HL-60 (cell line): Measurements from ENCODE around the gene LMBR1.

Experiments
- DNase-seq, 2 experiments: peaks; one replicate each; pipeline ENCODE4 v3.0.0-alpha.2; 2010 to 2020; ENCODE audit warnings: low read depth in 1 of 2, low spot score in 1 of 2
- H3K27ac ChIP-seq: fragments of 250-450 bp; sonication (Bioruptor Pico); replicated peaks from 2 replicates; pipeline ENCODE4 v1.5.1; 2020; ENCODE audit warnings: mild to moderate bottlenecking, moderate library complexity
- H3K27me3 ChIP-seq: fragments of 250-450 bp; sonication (Bioruptor Pico); 2 replicates; pipeline ENCODE4 v1.5.1; 2021; ENCODE audit warnings: mild to moderate bottlenecking, moderate library complexity; ENCODE audit not compliant: insufficient read depth, poor library complexity, severe bottlenecking
- H3K4me3 ChIP-seq: replicated peaks from 2 replicates; pipeline ENCODE4 v1.5.1; 2011; ENCODE audit warnings: mild to moderate bottlenecking, control low read depth, low read length; ENCODE audit not compliant: insufficient read depth
- GABPA ChIP-seq: IDR thresholded peaks from 2 replicates; pipeline ENCODE4 v1.6.1; 2012; ENCODE audit warnings: low read depth
- POLR2AphosphoS5 ChIP-seq: IDR thresholded peaks from 2 replicates; pipeline ENCODE4 v1.6.1; 2012; ENCODE audit warnings: low read depth
- SPI1 ChIP-seq: IDR thresholded peaks from 2 replicates; pipeline ENCODE4 v1.6.1; 2012; ENCODE audit warnings: low read depth, mild to moderate bottlenecking, borderline replicate concordance
- TF ChIP-seq, protein P1 (sequence below): IDR thresholded peaks from 2 replicates; pipeline ENCODE4 v1.6.1; 2012; ENCODE audit warnings: low read depth; ENCODE audit not compliant: insufficient replicate concordance
- TF ChIP-seq, protein P2 (sequence below): IDR thresholded peaks from one replicate; pipeline ENCODE4 v1.5.1; 2011; ENCODE audit warnings: low read length, control low read depth, inconsistent platforms; ENCODE audit not compliant: insufficient read depth

Gene LMBR1

DNA sequence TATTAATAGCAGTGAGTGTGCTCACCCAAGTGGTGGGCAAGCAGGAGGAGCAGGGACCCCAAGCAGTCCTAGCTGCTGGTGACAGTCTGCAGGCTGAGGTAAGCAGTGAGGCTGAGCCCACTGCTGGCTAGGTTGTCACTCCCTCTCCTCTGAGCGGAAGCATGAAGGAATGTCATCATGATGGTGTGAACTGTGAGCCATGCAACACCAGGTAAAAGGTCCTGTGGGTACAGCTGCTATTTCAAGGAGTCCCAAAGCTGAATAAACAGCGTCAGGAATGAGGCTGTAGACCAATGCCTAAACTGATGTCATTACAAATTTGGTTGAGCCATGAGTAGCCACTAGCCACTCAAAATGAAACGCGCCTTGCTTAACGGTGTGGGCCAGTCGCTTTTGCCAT lies 126.3 kb downstream of the LMBR1 start:
- no peak for TF ChIP-seq GABPA
- TF ChIP-seq, protein P1, sequence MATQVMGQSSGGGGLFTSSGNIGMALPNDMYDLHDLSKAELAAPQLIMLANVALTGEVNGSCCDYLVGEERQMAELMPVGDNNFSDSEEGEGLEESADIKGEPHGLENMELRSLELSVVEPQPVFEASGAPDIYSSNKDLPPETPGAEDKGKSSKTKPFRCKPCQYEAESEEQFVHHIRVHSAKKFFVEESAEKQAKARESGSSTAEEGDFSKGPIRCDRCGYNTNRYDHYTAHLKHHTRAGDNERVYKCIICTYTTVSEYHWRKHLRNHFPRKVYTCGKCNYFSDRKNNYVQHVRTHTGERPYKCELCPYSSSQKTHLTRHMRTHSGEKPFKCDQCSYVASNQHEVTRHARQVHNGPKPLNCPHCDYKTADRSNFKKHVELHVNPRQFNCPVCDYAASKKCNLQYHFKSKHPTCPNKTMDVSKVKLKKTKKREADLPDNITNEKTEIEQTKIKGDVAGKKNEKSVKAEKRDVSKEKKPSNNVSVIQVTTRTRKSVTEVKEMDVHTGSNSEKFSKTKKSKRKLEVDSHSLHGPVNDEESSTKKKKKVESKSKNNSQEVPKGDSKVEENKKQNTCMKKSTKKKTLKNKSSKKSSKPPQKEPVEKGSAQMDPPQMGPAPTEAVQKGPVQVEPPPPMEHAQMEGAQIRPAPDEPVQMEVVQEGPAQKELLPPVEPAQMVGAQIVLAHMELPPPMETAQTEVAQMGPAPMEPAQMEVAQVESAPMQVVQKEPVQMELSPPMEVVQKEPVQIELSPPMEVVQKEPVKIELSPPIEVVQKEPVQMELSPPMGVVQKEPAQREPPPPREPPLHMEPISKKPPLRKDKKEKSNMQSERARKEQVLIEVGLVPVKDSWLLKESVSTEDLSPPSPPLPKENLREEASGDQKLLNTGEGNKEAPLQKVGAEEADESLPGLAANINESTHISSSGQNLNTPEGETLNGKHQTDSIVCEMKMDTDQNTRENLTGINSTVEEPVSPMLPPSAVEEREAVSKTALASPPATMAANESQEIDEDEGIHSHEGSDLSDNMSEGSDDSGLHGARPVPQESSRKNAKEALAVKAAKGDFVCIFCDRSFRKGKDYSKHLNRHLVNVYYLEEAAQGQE = no peak
- TF ChIP-seq, protein P2, sequence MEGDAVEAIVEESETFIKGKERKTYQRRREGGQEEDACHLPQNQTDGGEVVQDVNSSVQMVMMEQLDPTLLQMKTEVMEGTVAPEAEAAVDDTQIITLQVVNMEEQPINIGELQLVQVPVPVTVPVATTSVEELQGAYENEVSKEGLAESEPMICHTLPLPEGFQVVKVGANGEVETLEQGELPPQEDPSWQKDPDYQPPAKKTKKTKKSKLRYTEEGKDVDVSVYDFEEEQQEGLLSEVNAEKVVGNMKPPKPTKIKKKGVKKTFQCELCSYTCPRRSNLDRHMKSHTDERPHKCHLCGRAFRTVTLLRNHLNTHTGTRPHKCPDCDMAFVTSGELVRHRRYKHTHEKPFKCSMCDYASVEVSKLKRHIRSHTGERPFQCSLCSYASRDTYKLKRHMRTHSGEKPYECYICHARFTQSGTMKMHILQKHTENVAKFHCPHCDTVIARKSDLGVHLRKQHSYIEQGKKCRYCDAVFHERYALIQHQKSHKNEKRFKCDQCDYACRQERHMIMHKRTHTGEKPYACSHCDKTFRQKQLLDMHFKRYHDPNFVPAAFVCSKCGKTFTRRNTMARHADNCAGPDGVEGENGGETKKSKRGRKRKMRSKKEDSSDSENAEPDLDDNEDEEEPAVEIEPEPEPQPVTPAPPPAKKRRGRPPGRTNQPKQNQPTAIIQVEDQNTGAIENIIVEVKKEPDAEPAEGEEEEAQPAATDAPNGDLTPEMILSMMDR = no peak
- no peak for TF ChIP-seq POLR2AphosphoS5
- no peak for TF ChIP-seq SPI1
- Histone ChIP-seq H3K27me3 (no peaks in the 10 kb centered on the region), H3K27ac (no peak overlapping the region), H3K4me3 (no peak overlapping the region)
- no peak for DNase-seq

DNA sequence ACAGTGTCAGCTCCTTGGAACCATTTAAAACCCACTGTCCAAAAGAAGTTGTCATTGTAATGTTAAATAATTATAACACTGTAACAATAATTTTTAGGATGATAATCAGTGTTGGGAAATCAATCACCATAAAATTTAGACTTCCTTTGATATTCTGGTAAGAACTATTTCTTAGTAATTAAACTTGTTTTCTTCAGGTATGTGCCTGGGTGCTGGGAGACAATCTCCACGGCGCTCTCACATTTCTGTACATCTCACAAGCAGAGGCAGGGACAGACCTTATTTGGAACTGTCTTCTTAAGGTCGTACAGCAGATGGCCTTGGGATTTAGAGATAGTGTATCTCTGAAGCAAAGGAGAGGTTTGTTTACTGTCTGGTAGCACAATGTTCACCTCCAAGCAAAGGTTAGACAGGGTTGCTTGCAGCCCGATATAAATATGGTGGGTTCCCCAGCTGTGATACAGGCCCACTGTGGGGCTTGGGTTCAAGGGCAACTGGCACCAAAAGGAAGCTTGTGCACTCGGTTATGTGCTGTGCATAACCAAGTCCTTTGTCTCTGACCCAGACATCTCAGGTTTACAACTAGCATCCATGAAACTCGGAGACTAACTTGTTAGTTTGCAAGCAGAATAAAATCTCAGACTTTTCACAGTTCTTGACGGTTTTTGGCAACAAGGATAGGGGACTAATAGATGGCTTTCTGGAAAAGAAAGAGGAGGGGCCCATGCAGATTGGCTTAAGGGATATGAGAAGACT lies 126.9 kb downstream of the LMBR1 start:
- TF ChIP-seq POLR2AphosphoS5 = no peak
- TF ChIP-seq, protein P2 = no peak
- TF ChIP-seq SPI1 = no peak
- TF ChIP-seq GABPA = no peak
- TF ChIP-seq, protein P1 = no peak
- no peak for DNase-seq
- H3K27me3 ChIP-seq = no peaks in the 10 kb centered on the region
- H3K4me3 ChIP-seq = no peak overlapping the region
- H3K27ac ChIP-seq = no peak overlapping the region

DNA sequence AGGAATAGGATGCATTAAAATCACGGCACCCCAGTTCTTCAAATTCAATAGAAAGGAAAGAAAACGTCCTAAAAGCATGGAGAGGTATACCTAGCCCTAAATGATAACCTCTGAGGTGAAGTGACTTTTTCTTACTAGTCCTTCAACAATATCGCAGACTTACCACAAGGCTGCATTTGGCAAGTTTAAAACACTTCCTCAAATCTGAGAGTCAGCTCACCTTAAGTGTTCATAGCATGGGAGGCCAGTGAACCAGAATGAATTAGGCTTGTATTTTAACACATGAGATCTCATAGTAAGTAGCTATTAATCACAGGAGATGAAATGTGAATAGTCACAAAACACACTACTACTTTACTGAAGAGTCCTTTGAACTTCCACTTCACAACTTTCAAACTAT lies 128.2 kb downstream of the LMBR1 start:
- Histone ChIP-seq H3K27ac (no peak overlapping the region), H3K27me3 (no peaks in the 10 kb centered on the region), H3K4me3 (no peak overlapping the region)
- TF ChIP-seq GABPA (no peak), SPI1 (peak; percentile 78)
- DNase-seq = peak in 1 of 2 experiments; percentile 11

DNA sequence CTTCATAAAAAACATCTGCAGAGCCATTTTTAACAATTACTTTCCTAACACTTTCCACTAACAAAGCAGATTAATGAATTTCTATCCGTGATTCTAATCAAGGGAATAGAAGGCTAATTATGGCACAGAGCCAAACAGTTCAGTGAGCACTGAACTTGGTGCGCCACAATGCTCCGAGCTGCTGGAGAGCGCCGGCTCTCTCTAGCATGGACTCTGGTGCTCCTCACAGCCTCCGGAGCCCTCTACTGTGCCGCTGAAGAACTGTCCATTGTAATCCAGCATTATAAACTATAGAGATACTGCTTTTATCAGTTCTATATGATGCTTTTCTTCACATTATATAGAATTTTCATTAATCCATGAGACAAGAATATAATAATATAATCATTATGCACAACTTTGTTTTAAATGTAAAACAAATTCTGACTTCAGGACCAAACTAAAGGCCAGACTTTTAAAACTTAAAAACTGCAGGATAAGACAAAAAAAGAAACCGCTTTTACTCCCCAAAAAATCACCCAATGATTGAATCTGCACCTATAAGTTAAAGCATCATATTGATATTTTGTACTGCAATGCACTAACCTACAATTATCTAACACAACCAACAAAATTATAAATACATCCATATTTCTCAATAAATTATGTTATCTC lies 128.8 kb downstream of the LMBR1 start:
- Histone ChIP-seq H3K27me3 (no peaks in the 10 kb centered on the region), H3K4me3 (no peak overlapping the region), H3K27ac (no peak overlapping the region)
- TF ChIP-seq SPI1 = no peak
- TF ChIP-seq, protein P1 = peak; percentile 32
- no peak for DNase-seq
